NK-92 treated with Interleukin-12 subunit alpha and Interleukin-12 subunit beta, amount 100 ng/mL, for 24 hours (cell line): ENCODE data around the gene CERS6.
A peak's percentile ranks its signal among the peaks of the same experiment; 100 is the strongest.
"Not testable (repeated sequence)": the region's sequence is repeated elsewhere in the genome, so short reads cannot be mapped to it uniquely, and the experiment has no call there.

Experiments used
- DNase-seq: peaks from one replicate; lab custom pipeline; 2025; lab: John Stamatoyannopoulos, UW

CERS6 gene

GRCh38 chr2:168734199-168734760, 278.2 kb downstream of the CERS6 start:
- no peak for DNase-seq

DNA sequence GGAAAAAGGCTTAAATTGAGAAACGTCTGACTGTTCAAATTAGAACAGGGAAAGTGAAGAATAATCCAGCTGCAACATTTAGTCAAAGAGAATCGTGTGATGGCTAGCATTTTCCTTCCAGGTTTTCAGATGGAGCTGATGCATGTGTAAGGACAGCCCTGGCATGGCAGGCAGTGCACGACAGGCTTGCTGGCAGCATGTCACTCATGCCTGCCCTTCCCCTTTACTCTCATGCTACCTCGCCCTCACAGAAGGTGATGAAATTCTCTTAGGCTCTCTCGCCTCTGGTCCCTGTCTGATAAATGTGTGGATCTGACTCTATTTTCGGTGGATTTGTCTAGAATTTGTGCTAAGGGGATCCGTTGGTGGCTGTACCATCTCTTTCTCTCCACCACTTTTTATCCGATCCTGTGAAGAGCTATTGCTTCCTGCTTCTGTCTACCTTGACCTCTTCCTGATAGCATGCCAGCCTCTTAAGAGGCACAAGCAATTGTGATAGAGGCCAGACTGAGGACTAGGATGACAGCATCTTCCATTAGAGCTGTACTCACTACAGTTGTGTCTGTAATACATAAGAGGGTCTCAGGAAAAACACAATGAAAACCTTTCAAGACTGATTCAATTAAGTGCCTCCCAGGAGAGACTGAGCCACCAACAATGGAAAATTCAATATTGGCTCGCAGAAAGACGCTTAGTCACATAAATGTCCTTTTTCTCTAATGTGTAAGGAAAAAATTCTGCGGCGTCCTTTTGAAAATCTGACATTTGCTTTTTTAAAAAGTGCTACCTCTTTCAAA, 280.8 kb downstream of the CERS6 start:
- DNase-seq = no peak

GRCh38 chr2:168738062-168738461, 282.0 kb downstream of the CERS6 start:
- DNase-seq = peak; percentile 45

DNA sequence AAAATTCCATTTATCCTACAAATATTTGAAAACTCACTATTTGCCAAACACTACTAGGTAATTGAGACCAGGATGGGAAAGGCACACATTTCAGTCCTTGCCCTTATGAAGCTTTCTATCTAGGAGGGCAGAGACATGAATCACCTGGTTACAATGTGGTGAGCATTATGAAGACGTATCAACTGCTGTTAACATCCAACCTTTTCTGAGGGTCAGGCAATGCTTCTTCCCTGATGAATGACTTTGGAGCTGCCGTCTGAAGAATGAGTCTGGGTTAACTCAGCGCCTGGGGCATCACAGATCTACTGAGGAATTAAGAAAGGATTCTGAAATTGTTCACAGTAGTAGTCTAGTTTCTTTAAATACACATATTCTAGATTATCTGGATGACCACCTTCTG, 284.3 kb downstream of the CERS6 start:
- DNase-seq = no peak

- no peak for DNase-seq
Observed at GRCh38 chr2:168740788-168741187, 284.7 kb downstream of the CERS6 start.

- no peak for DNase-seq
Observed at GRCh38 chr2:168742258-168742932, 286.3 kb downstream of the CERS6 start.

DNA sequence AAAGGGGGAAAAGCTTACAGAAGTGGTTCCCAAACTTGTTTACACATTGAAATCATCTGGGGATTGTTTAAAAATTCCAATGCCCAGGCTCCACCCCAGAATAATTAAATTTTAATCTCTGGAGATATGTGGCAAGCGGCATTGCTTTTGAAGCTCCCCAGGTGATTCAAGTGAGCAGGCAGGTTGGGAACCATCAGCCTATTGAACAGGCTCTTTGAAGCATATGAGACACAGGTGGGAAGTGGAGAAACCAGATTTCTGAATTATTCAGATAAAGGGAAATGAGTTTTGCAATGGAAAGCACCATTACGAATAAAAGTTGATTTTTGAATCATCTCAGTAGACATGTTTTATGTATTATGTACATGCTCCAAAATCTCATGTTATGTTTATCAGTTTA, 288.8 kb downstream of the CERS6 start:
- no peak for DNase-seq

DNA sequence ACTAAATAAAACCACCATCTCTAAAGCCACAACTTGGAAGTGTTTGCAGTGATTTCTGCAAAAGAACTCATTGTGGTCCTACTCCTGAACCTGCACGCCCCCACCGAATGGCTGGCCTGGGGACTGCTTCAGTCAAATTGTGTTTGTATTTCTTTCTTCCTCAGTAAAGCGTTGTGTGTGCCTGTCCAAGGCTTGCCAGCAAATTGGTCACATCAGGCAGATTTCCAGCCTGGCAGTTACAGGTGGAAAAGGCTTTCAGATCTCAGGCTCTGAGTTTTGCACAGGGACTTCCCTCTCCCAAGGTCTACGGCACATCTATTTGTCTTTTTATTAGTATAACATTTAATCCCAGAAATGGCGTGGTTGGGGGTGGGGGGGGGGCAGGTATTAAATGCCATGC, 292.4 kb downstream of the CERS6 start:
- no peak for DNase-seq

- no peak for DNase-seq
Observed at GRCh38 chr2:168749297-168749696, 293.2 kb downstream of the CERS6 start.

- DNase-seq = no peak
Observed at GRCh38 chr2:168751104-168751740, 295.1 kb downstream of the CERS6 start.

DNA sequence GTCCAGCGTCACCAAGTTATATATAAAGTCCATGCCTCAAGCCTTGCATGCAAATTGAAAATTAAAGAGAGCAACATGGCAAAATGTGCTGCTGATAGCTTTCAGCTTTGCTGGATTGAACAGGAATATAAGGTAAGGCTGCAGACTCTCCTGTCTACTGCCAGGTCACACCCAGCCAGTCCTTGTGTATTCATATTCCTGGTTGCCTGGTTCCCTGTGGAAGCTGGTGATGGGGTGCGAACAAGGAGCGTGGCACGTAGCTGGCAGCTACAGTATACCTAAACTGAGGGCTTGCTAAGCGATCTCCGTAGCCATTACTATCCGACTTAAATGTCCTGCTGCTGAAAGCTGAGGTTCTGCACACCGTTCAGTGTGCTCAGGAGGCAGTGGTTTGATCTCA, 296.3 kb downstream of the CERS6 start:
- DNase-seq = no peak

DNA sequence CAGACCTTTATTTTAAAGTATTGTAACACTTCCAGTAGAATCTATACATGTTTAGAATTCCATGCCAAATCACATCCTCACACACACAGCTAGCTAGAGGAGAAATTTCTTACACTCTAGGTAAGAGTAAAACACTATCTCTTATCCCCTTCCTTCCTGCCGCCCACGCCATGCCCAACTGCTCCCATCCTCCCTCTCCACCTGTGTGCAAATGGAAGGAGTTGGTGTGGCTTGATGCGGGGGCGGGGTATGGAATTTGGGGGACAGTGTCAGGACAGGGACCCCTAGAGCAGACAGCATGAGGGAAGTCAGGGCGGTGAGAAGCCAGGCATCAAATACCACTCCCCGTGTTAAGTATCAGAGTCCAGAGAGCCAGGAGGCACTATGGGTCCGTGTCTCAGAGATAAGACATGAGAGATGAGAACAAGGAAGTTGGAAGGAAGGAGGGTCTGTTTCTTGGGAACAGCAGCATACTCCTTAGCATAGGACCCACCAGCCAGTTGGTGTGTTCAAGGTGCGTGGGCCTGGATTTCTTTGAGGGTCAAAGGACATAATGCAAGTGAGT, 297.8 kb downstream of the CERS6 start:
- DNase-seq = no peak

DNA sequence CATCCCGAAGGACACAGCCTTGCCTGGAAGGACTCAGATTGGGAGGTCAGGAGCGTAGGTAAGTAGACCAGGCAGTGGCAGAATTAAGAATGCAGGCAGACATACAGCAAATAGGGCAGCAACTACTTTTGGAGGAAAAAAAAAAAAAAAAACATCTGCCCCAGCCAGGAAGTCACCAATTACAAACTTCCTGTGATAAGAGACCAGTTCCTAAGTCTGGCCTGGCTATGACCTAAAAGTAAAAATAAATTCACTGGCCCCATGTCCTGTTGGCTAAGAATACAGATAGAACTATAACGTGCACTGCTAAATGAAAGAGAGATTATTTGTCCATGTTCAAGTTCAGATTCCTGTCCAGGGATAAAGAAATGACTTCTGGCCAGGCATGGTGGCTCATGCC, 301.2 kb downstream of the CERS6 start:
- DNase-seq = no peak

DNA sequence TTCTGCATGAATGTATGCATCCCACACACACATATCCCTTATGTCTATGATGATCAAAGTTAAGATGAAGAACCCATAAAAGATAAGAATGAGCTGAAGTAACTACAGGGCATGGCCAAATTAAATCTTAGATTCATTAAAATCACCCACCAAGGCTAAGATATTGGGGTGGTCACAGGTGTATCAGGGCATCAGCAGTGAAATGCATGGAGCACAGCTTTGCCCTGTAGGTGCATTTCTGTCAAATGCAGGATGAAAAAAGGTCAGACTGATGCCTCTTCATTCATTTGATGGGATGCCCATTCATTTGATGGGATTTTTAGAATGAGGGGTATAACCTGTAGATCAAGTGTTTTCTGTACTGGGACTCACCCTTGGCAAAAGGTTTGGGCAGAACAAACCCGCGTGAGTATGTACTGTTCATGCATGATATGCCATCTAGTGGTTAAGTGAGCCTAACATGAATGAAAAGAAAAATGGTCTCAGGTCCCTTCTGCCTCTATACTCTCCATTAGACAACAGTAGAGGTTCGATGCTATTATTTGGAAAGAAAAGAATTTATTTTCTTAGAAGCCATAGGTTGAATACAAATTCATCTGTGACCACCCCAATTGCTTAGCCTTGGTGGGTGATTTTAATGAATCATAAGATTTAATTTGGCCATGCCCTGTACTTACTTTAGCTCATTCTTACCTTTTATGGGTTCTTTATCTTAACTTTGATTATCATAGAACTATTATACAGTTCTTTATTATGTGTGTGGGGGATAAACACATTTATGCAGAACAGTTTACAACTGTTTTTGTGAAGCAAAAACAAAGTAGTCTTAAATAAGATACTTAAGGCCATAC, 303.1 kb downstream of the CERS6 start:
- DNase-seq = no peak

- DNase-seq = no peak
Observed at GRCh38 chr2:168765401-168765800, 309.3 kb downstream of the CERS6 start.

DNA sequence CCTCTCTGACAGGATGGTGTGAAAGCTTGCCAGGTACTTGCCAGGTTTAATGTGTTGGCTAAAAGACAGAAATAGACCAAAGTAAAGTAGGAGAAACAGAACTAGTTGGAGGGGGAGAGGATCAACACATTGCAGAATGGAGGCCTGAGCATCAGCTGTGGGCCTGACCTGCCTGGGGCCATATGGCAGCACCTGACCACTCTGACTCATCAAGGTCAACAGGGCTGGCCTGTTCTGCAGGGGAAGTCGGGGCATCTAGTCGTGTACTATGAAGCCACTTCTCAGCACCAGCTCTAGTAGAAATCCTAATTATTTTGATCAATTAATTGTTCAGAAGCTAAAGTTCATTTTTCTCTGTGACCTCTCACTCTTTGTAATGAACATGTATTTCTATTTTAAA, 310.5 kb downstream of the CERS6 start:
- no peak for DNase-seq

- no peak for DNase-seq
Observed at GRCh38 chr2:168767258-168767657, 311.2 kb downstream of the CERS6 start.

- DNase-seq = not testable (repeated sequence)
Observed at GRCh38 chr2:168768357-168768756, 312.3 kb downstream of the CERS6 start.

GRCh38 chr2:168770796-168771195, 314.7 kb downstream of the CERS6 start:
- no peak for DNase-seq

GRCh38 chr2:168772704-168773103, 316.6 kb downstream of the CERS6 start:
- DNase-seq = no peak

DNA sequence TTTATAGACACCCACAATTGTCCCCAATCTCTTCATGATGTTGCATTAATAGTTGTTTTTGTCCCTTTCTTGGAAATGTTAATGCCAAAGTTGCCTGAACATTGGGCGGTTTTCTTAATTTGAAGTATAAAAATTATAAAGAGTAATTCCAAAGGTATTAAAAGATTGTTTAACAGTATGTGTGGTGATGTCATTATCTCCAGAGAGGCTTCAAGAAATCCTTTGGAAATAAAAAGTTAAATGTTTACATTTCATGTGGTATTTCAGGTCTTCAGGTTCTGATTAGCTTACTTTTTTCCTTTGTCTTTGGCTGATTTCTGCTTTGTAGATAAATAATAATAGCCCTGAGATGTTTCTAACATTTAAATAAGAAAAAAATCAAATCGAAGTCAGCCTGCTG, 317.1 kb downstream of the CERS6 start:
- DNase-seq = no peak
